Right lung (tissue), 5 donors: ENCODE data around the gene MAP3K20. TPM values are rescaled to one million over a fixed set of nuclear protein-coding genes. Genes with fewer than 3 reads are reported as not detected.
"Not testable (repeated sequence)": the region's sequence is repeated elsewhere in the genome, so short reads cannot be mapped to it uniquely, and the experiment has no call there.

Source experiments
- DNase-seq, 2 donors: peaks; one replicate each; pipeline ENCODE4 v3.0.0-alpha.2; 2013
- polyA plus RNA-seq, 5 donors: library from polyadenylated mRNA; unstranded; fragments of 120-200 nt; gene quantifications; one replicate each; pipeline versions ENCODE4 v1.2.1 to v1.2.3, GENCODE V29; 2013; ENCODE audit warnings: inconsistent platforms in 1 of 5, low replicate concordance in 1 of 5; ENCODE audit not compliant: insufficient read length in 5 of 5, insufficient read depth in 1 of 5

The MAP3K20 gene
- polyA plus RNA-seq, 5 donors = 42.9 to 76.5 (median 72.7) TPM

DNA sequence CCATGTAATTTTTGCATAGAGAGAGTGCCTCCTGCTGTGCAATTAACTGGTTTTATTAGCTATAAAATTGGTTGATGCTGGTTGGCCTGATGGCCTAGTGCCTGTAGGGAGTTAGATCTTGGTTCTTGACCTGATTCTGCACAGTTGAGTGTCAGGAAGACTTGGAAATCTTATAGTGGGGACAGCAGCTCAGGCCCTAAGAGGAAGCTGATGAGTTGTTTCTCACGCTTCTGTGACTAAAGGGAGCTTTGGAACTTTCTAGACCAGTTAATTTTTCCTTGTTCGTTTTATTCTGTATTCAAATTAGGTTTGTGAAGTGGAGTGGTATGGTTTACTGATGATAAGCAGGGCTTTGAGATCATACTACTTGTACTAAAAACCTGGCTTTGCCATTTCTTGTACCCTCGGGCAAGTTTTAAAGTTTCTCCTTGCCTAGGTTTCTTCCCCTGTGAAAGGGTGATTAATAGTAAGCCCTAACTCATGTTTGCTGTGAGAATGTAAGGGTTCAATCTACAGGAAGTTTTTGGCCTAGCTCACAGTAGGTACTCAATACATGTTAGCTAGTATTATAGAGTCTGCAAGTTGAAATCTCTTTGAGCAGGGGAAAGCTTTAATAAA is 82.1 kb downstream of the MAP3K20 start:
- DNase-seq = no peak

DNA sequence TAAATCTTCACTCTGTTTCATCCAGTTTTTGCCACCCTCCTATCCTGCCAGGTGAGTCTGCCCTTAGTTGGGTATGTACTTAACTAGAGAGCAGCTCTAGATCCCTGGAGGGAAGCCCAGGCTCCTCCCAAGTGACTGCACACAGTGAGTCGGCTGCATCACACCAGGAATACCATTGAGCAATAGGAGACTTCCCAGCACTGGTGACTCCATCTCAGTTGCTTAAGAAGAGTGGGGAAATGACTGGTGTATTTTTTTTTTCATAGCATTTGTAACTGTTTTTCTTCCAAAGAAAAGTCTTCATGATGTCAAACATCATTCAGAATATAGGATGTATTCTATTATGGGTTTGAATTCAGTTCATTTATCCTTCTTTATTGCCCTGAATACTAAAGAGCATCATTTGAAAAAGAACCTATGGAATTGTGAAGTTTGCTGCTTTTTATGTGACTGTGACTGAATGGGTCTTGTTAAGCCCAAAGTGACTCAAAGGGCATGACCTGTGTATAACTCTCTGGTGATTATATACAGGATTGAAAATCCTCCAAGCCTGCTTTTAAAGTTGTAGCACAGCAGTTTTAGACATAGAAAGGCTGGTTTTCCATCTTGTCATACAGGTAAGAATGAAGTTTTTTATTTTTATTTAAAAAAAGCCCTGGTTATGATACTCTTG is 84.3 kb downstream of the MAP3K20 start:
- DNase-seq = peak; percentile 36 to 42

DNA sequence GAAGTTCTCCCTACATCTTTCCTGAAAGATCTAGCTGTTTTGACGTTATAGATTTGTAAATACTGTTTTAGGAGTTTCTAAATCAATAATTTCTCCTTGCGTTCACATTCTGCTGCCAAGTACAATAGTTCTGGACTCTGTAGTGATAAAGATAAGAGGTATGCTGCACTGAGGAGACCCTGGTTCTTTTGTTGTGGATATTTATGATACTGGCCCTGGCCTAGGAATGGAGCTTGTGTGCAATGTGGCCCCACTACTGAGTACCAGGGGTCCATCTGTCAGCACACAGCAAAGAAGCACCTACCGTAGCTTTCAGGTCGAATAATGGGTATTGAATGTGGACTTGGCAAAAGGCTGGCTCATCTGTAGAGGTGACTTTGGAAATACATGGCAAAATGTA is 85.0 kb downstream of the MAP3K20 start:
- DNase-seq = no peak

DNA sequence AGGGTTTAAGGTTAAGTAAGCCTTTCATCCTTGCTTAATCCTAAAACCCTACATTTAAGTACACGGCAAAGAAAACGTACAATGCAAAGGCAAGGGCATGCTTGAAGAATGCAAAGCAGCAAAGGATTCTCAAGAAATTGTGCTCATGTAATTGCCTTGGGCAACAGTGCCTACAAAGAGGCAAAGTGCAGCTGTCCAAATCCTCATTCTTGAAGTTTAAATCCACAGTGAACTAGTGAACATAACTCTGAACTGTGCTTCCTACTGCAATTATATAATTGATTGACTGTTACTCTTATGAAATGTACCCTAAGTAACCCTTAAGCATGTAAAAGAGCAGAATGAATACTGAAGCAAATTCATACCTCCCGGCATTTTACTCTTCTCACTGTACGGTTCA is 85.4 kb downstream of the MAP3K20 start:
- DNase-seq = no peak

DNA sequence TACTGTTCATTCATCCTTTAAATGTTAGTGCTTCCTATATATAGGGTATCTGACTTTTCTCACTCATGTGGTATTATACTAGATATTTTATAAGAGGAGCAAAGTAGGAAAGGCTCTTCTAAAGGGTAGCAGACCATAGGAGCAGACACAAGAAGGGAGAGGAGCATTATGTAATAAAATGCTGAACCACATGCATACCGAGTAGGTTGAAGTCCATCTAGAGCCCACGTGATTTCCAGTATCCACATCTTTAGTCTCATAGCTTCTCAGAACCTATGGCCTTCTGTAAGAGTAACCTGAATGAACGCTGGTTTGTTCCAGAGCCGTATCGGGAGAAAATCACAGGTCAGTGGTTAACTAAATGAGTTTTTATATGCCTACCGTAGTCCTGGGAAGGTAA is 85.9 kb downstream of the MAP3K20 start:
- no peak for DNase-seq

DNA sequence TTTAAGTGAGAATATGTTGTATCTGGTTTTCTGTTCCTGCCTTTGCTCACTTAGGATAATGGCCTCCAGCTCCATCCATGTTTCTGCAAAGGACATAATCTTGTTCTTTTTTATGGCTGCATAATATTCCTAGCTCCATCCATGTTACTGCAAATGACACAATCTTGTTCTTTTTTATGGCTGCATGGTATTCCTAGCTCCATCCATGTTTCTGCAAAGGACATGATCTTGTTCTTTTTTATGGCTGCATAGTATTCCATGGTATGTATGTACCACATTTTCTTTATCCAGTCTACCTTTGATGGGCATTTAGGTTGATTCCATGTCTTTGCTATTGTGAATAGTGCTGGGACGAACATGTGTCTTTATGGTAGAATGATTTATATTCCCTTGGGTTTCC is 87.7 kb downstream of the MAP3K20 start:
- not testable (repeated sequence) for DNase-seq

DNA sequence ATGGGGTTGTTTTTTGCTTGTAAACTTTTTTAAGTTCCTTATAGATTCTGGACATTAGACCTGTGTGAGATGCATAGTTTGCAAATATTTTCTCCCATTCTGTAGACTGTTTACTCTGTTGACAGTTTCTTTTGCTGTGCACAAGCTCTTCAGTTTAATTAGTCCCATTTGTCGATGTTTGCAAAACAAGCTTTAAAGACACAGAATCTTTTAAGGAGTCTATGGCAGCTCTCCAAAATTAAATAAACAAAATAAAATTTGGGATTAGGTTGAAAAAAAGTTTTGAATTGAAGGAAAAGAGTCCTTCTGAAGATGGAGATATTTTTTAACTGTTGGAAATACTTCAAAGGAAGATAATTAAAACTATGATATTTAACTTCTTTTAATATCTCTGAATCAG is 88.8 kb downstream of the MAP3K20 start:
- DNase-seq = peak in 1 of 2 donors; percentile 6

DNA sequence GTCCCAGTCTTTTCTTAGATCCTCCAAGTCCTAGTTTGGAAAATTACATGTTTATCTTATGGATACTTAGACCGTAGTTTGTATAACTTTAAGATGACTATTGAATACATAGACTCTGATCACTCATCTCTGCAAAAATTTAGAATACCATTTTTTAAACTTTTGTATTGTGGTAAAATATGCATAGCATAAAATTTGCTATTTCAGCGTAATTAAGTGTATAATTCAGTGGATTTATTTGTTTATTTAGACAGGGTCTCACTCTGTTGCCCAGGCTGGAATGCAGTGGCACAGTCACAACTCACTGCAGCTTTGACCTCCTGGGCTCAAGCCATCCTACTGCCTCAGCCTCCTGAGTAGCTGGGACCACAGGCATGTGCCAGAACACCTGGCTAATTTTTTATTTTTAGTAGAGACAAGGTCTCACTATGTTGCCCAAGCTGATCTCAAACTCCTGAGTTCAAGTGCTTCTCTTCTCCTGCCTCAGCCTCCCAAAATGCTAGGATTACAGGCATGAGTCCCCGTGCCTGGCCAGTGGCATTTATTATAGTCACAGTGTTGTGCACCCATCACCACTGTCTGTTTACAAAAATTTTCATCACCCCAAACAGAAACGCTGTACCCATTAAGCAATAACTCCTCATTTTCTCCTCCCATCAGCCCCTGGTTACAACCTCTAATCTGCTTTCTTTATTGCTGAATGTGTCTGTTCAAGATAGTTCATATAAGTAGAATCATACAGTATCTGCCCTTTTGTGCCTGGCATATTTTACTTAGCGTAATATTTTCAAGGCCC is 90.0 kb downstream of the MAP3K20 start:
- DNase-seq = no peak

DNA sequence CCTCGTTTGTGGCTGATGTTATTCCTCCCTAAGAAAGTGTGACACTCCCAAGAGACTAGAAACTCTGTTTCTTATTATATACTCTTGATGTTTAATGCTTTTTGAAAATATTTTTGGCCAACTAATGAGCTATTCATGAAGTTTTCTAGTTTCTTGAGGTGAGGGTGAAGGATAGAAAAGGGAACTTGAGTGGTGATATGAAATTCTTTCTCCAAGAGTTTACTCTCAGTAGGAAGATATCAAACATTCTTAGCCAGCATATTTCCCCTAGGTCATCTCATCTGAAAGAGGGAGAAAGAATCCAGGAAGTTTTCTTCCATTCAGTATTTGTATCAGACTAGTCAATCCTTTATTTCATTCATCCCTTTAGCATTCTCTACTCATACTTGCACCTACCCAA is 95.7 kb downstream of the MAP3K20 start:
- no peak for DNase-seq

DNA sequence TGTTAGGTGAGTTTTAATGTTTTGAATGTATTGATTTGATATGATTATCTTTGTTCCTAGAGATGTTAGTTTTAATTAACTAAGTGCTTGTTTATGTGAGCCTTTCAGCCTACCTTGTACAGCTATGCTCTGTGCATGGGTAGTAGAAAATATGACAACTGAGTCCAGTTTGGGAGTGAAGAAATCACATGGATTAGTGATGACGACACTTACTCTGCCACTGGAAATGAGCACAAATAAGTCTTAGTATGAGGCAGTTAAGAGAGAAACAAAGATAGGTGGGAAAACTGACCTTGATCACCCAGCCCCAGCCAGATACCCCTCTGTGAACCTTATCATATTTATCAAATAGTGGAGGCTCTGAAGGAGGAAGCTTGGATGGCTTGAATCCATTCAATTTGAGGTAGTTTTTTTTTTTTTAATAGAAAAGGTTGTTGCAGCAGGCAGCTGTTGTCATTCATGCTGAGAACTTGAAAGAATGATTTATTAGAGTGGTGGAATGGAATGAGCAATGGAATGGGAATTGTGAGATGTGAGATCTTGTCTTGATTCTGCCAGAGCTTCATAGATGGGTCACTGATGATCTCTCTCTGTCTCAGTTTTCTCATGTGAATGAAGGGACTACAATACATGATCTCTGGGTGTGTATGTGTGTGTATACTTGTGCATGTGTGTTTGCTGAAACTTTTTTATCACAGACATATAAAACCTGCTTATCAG is 96.4 kb downstream of the MAP3K20 start:
- no peak for DNase-seq

DNA sequence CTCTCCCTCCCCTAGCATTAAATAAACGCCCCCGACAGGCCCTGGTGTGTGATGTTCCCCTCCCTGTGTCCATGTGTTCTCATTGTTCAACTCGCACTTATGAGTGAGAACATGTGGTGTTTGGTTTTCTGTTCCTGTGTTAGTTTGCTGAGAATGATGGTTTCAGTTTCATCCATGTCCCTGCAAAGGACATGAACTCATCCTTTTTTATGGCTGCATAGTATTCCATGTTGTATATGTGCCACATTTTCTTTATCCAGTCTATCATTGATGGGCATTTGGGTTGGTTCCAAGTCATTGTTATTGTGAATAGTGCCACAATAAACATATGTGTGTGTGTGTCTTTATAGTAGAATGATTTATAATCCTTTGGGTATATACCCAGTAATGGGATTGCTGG is 98.7 kb downstream of the MAP3K20 start:
- DNase-seq = not testable (repeated sequence)

DNA sequence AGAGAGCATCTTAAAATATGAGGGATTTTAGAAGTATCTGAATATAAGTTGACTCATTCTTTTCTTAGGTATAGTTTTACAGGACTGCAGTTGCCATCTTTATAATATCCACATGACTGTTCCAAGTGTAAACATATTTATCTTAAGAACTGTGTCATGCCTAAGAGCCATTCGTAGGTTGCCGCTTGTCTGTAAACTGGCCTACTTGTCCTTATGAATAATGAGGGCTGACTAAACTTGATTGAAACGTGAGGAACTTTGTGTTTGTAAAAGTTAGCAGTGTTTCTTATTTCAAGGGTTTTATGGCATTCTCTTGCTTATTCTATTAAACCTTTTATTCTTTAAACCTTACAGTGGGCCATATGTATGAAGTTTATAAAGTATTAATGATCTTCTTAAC is 99.6 kb downstream of the MAP3K20 start:
- DNase-seq = no peak

DNA sequence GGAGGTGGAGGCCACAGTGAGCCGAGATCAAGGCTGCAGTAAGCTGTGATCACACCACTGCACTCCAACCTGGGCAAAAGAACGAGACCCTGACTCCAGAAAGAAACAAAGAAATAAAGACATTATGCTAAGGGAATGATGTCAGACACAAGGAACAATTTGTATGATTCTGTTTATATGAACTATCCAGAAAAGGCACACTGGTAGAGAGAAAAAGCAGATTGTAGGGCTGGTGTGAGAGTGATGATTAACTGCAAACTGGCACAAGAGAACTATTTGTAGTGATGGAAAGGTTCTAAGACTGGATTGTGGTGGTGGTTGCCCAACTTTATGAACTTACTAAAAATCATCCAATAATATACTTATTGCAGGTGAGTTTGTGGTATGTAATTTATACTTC is 106.3 kb downstream of the MAP3K20 start:
- DNase-seq = no peak

DNA sequence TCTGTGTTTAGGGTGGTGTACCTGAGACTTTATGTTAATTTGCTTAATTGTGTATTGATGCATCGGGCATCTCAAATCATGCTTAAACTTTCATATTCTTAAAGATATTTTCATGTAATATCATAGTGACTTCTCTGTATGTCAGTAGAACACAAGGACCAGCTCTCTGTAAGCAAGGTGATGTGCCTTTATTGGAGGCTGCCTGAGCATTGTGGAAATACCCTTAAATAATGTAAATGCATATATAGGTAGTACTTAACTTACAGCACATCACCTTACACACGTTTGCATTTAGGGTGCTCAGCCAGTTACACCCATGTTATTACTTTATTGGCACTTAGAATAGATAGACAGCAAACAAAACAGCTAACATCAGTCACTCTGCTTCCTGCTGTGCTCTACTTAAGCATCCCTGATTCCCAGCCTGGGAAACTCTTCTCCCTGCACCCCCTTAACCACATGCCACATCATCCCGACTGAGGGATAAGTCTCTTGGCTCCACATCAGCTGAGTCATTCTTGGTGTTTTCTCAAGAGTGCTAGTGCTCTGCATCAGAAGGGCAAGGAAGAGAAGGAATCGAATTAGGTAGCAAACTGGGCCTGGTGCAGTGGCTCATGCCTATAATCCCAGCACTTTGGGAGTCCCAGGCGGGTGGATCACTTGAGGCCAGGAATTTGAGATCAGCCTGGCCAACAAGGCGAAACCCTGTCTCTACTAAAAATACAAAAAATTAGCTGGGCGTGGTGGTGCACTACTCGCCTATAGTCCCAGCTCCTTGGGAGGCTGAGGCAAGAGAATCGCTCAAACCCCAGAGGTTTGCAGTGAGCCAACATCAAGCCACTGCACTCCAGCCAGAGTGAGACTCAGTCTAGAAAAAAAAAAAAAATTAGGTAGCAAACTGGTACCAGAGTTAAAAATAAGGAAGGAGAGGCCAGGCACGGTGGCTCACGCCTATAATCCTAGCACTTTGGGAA is 108.7 kb downstream of the MAP3K20 start:
- DNase-seq = no peak

DNA sequence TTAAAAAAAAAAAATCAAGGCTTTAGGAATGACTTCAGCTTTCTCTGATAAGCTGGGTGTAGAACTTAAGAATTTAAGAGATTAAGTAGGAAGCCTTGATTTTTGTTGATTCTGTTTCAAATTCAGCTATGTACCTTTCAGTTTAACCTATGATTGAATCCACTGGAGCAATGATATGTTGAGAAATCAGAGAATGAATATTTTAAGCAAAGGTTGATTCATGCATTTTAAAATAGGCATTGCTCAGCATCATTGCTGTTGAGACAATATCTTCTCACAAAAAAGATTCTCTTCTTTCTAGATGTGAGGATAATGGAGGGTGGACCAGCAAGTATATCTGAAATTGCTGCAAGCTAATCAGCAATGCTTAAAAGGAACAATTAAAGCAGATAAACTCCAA is 109.8 kb downstream of the MAP3K20 start:
- no peak for DNase-seq

DNA sequence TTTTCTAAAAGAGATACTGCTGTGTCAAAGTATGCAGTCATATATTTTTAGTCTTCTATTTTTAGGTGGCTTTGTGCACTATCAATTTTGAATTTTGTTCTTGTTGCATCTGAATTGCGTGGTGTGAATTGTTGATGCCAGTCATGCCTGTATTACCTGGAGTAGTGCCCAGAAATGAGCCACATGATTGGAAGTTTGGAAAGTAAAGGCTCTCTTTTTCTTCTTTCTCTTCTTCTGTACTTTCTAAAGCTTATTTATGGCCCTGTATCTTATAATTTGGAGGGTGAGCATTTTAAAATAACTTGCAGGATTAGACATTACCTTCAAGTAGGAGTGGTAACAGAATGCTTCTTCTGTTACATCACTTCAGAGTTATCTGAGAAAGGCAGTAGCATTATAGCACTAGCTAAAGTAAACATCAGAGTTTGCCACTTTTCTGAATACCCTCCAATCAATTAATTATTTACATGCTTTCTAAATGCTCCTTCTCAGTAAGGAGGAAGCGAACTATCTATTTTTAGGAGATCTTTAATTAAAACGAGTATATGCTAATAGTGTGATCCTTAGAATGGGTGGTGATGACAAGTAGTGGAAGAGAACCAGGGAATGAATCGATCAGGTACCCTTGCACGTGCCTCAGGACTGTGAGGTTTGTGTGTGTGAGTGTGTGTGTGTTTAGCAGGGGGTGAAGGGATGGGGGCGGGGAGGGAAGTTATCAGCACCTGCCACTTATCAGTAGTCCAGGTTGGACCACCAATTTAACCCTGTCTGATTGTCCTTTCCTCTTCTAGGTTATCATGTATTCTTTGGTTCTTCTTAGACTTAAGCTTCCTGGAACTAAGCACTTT is 112.5 kb downstream of the MAP3K20 start:
- DNase-seq = no peak

DNA sequence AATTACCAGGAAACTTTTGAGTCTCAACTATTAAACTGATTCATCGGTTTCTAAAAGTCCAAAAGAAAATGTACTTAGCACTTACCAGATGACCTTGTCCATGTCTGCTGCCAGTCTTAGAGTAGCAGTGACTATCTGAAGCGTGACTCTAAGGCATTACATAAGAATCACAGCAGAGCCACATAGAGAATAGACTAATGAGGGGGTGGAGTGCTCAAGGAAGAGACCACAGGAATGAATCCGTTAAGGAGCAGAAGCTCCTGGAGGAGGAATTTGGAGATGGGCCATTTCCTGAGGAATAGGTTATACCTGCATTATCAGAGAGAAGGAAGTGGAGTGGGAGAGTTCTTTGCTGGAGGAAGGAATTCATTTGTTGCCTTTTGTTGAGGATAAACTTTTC is 116.0 kb downstream of the MAP3K20 start:
- no peak for DNase-seq

DNA sequence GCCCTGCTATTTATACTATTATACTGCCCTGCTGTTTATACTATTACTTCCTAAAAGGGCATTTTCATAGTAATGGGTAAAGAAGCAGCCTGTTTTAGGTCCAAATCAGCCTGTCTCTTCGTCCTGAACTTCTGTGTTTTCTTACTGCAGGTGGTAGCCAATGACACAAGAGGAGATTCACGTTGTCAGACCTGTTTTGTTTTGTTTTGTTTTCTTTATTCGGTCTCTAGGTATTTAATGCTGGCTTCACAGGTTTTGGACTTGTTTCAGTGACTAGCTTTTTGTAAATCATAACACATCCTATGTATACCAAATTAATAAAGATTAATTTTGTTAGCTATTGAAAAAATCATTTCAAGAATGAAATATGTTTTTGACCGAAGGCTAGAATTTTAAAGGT is 116.4 kb downstream of the MAP3K20 start:
- no peak for DNase-seq

DNA sequence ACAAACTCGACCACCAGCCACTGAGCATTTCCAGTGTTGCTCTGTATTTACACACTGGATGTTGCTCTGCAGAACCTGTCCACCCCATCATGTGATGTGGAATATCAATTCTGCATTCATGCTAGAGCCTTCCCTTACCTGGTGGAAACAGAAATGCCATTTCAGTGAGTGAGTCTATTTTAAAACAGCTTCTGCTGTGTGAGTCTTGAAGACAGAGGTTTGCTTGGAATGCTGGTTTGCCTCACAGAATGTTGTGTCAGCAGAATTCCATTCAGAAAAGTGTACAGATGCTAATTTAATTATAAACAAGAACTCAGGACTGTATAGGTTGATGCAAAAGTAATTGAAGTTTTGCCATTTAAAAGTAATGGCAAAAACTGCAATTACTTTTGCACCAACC is 118.3 kb downstream of the MAP3K20 start:
- DNase-seq = no peak

DNA sequence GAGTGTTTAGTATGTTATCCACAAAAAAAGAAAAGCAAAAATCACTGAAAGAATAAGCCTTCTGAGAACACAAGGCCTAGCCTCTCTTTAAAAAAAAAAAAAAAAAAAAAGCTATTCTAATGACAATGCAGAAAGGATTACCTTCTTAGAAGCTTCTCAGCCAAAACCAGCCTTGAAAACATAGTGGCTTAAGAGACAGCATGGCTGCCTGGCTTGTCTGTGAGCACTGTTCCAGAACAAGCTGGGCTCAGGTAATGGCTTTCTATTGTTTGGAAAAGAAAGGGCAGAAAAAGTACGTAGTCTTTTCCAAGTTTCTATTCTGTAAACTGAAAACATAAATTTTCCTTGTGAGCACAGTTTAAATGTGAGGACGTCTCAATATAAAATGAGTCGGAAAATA is 119.5 kb downstream of the MAP3K20 start:
- no peak for DNase-seq
